ENCODE data around the gene CNTNAP4. TPM values are rescaled to one million over a fixed set of nuclear protein-coding genes. Genes with fewer than 3 reads are reported as not detected.

CNTNAP4 gene
- total and polyA plus RNA-seq, 10 of the 15 experiments (the other 5 are each of a cell fraction or from before 2014, with no cell fraction given) = 0.45 to 1.9 (median 0.90) TPM

- CTCF ChIA-PET = no interaction called here
- FAIRE-seq (no peak), ATAC-seq (no peak), DNase-seq (ENCODE audit: low read depth, low spot score) (no peak)
- TF ChIP-seq ZBED1 (IDR thresholded peaks at IDR 0.05; ENCODE audit: borderline replicate concordance) (no peak), ZBTB40 (IDR thresholded peaks at IDR 0.05; ENCODE audit: borderline replicate concordance) (no peak), RELA (IDR thresholded peaks at IDR 0.05; ENCODE audit: borderline replicate concordance, partially characterized antibody) (no peak), ZNF24 (IDR thresholded peaks at IDR 0.05) (no peak), NFYA (IDR thresholded peaks at IDR 0.05; ENCODE audit: borderline replicate concordance, low read depth, low read length) (no peak), RAD51 (IDR thresholded peaks at IDR 0.05) (no peak), CBFB (IDR thresholded peaks at IDR 0.05; ENCODE audit: low read depth) (no peak), CREM (IDR thresholded peaks at IDR 0.05; ENCODE audit: low read depth) (no peak), SPI1 (IDR thresholded peaks at IDR 0.05; ENCODE audit: borderline replicate concordance, insufficient read depth, low read depth, low read length) (no peak)
- in situ Hi-C loops (cut with MboI) (no loop called here), intact Hi-C loops (cut with micrococcal nuclease; ENCODE audit: unreplicated experiment) (no loop called here)
- WGBS (ENCODE audit: insufficient coverage, insufficient replicate concordance, low lambda C conversion rate, missing lambda C conversion rate) = 3% methylated on average over 2 of the region's 2 CpGs
- Histone ChIP-seq H3K36me3 (ENCODE audit: control insufficient read depth in 2 of 2, insufficient read depth in 2 of 2, low read length in 1 of 2) (no peaks in the 10 kb centered on the region), H3K9me3 (replicated peaks; ENCODE audit: control insufficient read depth, insufficient read depth, low read length) (no peaks in the 10 kb centered on the region), H3K9ac (ENCODE audit: control insufficient read depth, insufficient read depth, low read length) (no peak overlapping the region), H3K27me3 (replicated peaks in 1 of 2; ENCODE audit: control insufficient read depth in 2 of 2, insufficient read depth in 2 of 2, low read length in 1 of 2) (no peaks in the 10 kb centered on the region), H4K20me1 (ENCODE audit: control insufficient read depth, insufficient read depth) (no peaks in the 10 kb centered on the region), H3K4me2 (ENCODE audit: control insufficient read depth, insufficient read depth) (no peak overlapping the region), H2AFZ (ENCODE audit: control insufficient read depth, low read depth, low read length) (no peak overlapping the region), H3K79me2 (ENCODE audit: control insufficient read depth, insufficient read depth, low read length) (no peaks in the 10 kb centered on the region), H3K4me1 (ENCODE audit: control insufficient read depth, insufficient read depth, low read length) (no peaks in the 10 kb centered on the region), H3K4me3 (no peak overlapping the region), H3K27ac (ENCODE audit: control insufficient read depth, insufficient read depth) (no peak overlapping the region)
- no TSS peak for BruUV-seq (replicated peaks)
- SMC1A ChIA-PET (ENCODE audit: uncharacterized antibody, unreplicated experiment) = no interaction called here
- RAD21 ChIA-PET (ENCODE audit: unreplicated experiment) = no interaction called here
- POLR2A ChIA-PET = no interaction called here
These were observed 144.4 kb downstream of the CNTNAP4 start for GRCh38 chr16:76421571-76421970.

Measured in GM12878 (cell line).